ENCODE results near the gene NEAT1. TPM values are rescaled to one million over a fixed set of nuclear protein-coding genes. Genes with fewer than 3 reads are reported as not detected.

Gene NEAT1
- polyA plus RNA-seq, 1 experiment, result 72.3 TPM

GRCh38 chr11:65416341-65416824, 6.2 kb upstream of the NEAT1 start:
- H3K27ac ChIP-seq (ENCODE audit: low read depth, low read length), result peak overlapping the region; percentile 31
- peak overlapping the region; percentile 44 for H3K4me3 ChIP-seq (ENCODE audit: low read depth, low read length)
- ChIA-PET POLR2A (interaction anchor here (0.6 to 17.0 kb wide), 9 partner anchors 9 to 85 kb away, joined by 3 to 999 read pairs (median 5); partner anchors contain the start of gene MALAT1), CTCF (interaction anchor here (0.6 to 4.1 kb wide), 26 partner anchors 10 to 170 kb away, joined by 3 to 49 read pairs (median 6); partner anchors contain the start of genes MALAT1 and SLC25A45)
- TF ChIP-seq CTCF (IDR thresholded peaks at IDR 0.05; ENCODE audit: low read depth, low read length), result peak; percentile 95
- H3K9me3 ChIP-seq (ENCODE audit: control insufficient read depth, insufficient read depth, low read length), result no peaks in the 10 kb centered on the region
- H3K27me3 ChIP-seq (ENCODE audit: control insufficient read depth, insufficient read depth, low read length), result no peaks in the 10 kb centered on the region
- no peak for DNase-seq (ENCODE audit: low read depth, low spot score)

GRCh38 chr11:65416841-65417701, 5.5 kb upstream of the NEAT1 start:
- Histone ChIP-seq H3K27ac (ENCODE audit: low read depth, low read length) (peak overlapping the region; percentile 100), H3K9me3 (ENCODE audit: control insufficient read depth, insufficient read depth, low read length) (no peaks in the 10 kb centered on the region), H3K27me3 (ENCODE audit: control insufficient read depth, insufficient read depth, low read length) (no peaks in the 10 kb centered on the region), H3K4me3 (ENCODE audit: low read depth, low read length) (peak overlapping the region; percentile 44)
- no peak for DNase-seq (ENCODE audit: low read depth, low spot score)
- CTCF ChIA-PET, result interaction anchor here (0.6 to 4.1 kb wide), 23 partner anchors 11 to 103 kb away, joined by 3 to 49 read pairs (median 6); partner anchors contain the start of genes MALAT1 and SLC25A45
- TF ChIP-seq CTCF (IDR thresholded peaks at IDR 0.05; ENCODE audit: low read depth, low read length), result no peak
- POLR2A ChIA-PET, result interaction anchor here (0.7 to 17.0 kb wide), 8 partner anchors 8 to 108 kb away, joined by 3 to 999 read pairs (median 4); partner anchors contain the start of genes MALAT1 and SLC25A45

- Histone ChIP-seq H3K4me3 (ENCODE audit: low read depth, low read length) (no peak overlapping the region), H3K27me3 (ENCODE audit: control insufficient read depth, insufficient read depth, low read length) (no peaks in the 10 kb centered on the region), H3K9me3 (ENCODE audit: control insufficient read depth, insufficient read depth, low read length) (peaks cover under 1% of the 10 kb centered on the region; the same call in 1 of the 2 replicates), H3K27ac (ENCODE audit: low read depth, low read length) (peak overlapping the region; percentile 100)
- TF ChIP-seq CTCF (IDR thresholded peaks at IDR 0.05; ENCODE audit: low read depth, low read length), result no peak
- DNase-seq (ENCODE audit: low read depth, low spot score), result no peak
- ChIA-PET CTCF (interaction anchor here (4.1 kb wide), 1 partner anchor 92 kb away, joined by 49 read pairs; no protein-coding TSS in a partner anchor), POLR2A (interaction anchor here (0.7 to 17.0 kb wide), 7 partner anchors 11 to 108 kb away, joined by 3 to 999 read pairs (median 6); partner anchors contain the start of genes MALAT1 and SLC25A45)
Observed at GRCh38 chr11:65417702-65418430, 4.7 kb upstream of the NEAT1 start.

GRCh38 chr11:65418431-65418680, 4.2 kb upstream of the NEAT1 start:
- H3K9me3 ChIP-seq (ENCODE audit: control insufficient read depth, insufficient read depth, low read length), result peaks cover 5% of the 10 kb centered on the region; the same call in 1 of the 2 replicates
- H3K27ac ChIP-seq (ENCODE audit: low read depth, low read length), result peak overlapping the region; percentile 100
- no peak for TF ChIP-seq CTCF (IDR thresholded peaks at IDR 0.05; ENCODE audit: low read depth, low read length)
- ChIA-PET CTCF (no interaction called here), POLR2A (interaction anchor here (0.7 to 17.0 kb wide), 5 partner anchors 11 to 117 kb away, joined by 3 to 999 read pairs (median 46); partner anchors contain the start of gene MALAT1)
- DNase-seq (ENCODE audit: low read depth, low spot score), result no peak
- no peaks in the 10 kb centered on the region for H3K27me3 ChIP-seq (ENCODE audit: control insufficient read depth, insufficient read depth, low read length)
- H3K4me3 ChIP-seq (ENCODE audit: low read depth, low read length), result peak overlapping the region; percentile 46
